Neural cell (in vitro differentiated cells): ENCODE results near the gene ALS2. TPM values are rescaled to one million over a fixed set of nuclear protein-coding genes. Genes with fewer than 3 reads are reported as not detected.

Source experiments
- H2AFZ ChIP-seq: fragments of 200-600, 300-800 bp; sonication (generic), shearing (Covaris generic); 2 replicates; pipeline ENCODE4 v1.6.0; 2014; ENCODE audit warnings: low read depth, mild to moderate bottlenecking, antibody characterized with exemption, low read length, moderate library complexity
- H3F3A ChIP-seq: fragments of 200-600 bp; shearing (Covaris generic); 2 replicates; pipeline ENCODE4 v1.6.1; 2016; ENCODE audit warnings: mild to moderate bottlenecking, moderate library complexity, mixed read lengths, antibody characterized with exemption, low read length; ENCODE audit not compliant: insufficient read depth, poor library complexity, severe bottlenecking
- H3K27ac ChIP-seq: fragments of 200-600, 300-800 bp; sonication (generic), shearing (Covaris generic); 2 replicates; pipeline ENCODE4 v1.5.1; 2014; ENCODE audit warnings: mild to moderate bottlenecking, low read length, moderate library complexity
- H3K27me3 ChIP-seq: fragments of 300-800, 200-600 bp; sonication (generic), shearing (Covaris generic); 2 replicates; pipeline ENCODE4 v1.6.0; 2014; ENCODE audit warnings: mild to moderate bottlenecking, low read depth, low read length, moderate library complexity; ENCODE audit not compliant: insufficient read depth
- H3K36me3 ChIP-seq: fragments of 300-800, 200-600 bp; sonication (generic), shearing (Covaris generic); 2 replicates; pipeline ENCODE4 v1.5.1; 2014; ENCODE audit warnings: mild to moderate bottlenecking, antibody characterized with exemption, low read length, moderate library complexity; ENCODE audit not compliant: insufficient read depth
- H3K4me2 ChIP-seq: fragments of 300-800, 200-600 bp; sonication (generic), shearing (Covaris generic); 2 replicates; pipeline ENCODE4 v1.6.0; 2014; ENCODE audit warnings: mild to moderate bottlenecking, low read length
- H3K4me3 ChIP-seq: fragments of 300-800, 200-600 bp; sonication (generic), shearing (Covaris generic); 2 replicates; pipeline ENCODE4 v1.5.1; 2014; ENCODE audit warnings: mild to moderate bottlenecking, low read length, moderate library complexity
- H3K79me2 ChIP-seq: fragments of 200-600 bp; shearing (Covaris generic); replicated peaks from 2 replicates; pipeline ENCODE4 v1.6.0; 2014; ENCODE audit warnings: mild to moderate bottlenecking, low read length, moderate library complexity; ENCODE audit not compliant: insufficient read depth
- H3K9ac ChIP-seq: fragments of 300-800, 200-600 bp; sonication (generic), shearing (Covaris generic); 2 replicates; pipeline ENCODE4 v1.6.1; 2016; ENCODE audit warnings: mild to moderate bottlenecking, low read length, mixed read lengths
- H3K9me2 ChIP-seq: fragments of 200-600 bp; shearing (Covaris generic); 2 replicates; pipeline ENCODE4 v1.6.1; 2016; ENCODE audit warnings: mild to moderate bottlenecking, low read length, mixed read lengths; ENCODE audit not compliant: insufficient read depth
- H3K9me3 ChIP-seq: fragments of 200-600, 300-800 bp; sonication (generic), shearing (Covaris generic); 2 replicates; pipeline ENCODE4 v1.6.1; 2016; ENCODE audit warnings: mild to moderate bottlenecking, mixed run types, low read length, moderate library complexity, mixed read lengths
- H4K20me1 ChIP-seq: fragments of 200-600 bp; shearing (Covaris generic); 2 replicates; pipeline ENCODE4 v1.6.1; 2016; ENCODE audit warnings: mild to moderate bottlenecking, mixed run types; ENCODE audit not compliant: insufficient read depth
- CTCF ChIP-seq: fragments of 450-650 bp; IDR thresholded peaks from 2 replicates; pipeline ENCODE4 v1.5.1; 2014; ENCODE audit warnings: antibody characterized with exemption, mild to moderate bottlenecking, moderate library complexity; ENCODE audit not compliant: poor library complexity, severe bottlenecking
- EP300 ChIP-seq: fragments of 450-650 bp; conservative IDR thresholded peaks from 2 replicates; pipeline ENCODE4 v1.6.1; 2014; ENCODE audit warnings: antibody characterized with exemption, mild to moderate bottlenecking, moderate library complexity; ENCODE audit not compliant: poor library complexity, severe bottlenecking
- EZH2 ChIP-seq: fragments of 200-600, 300-800 bp; shearing (Covaris generic), sonication (generic); IDR thresholded peaks from 2 replicates; pipeline ENCODE4 v1.6.1; 2014; ENCODE audit warnings: antibody characterized with exemption, low read length, borderline replicate concordance, mild to moderate bottlenecking; ENCODE audit not compliant: insufficient read depth, poor library complexity, severe bottlenecking
- MXI1 ChIP-seq: fragments of 450-650 bp; conservative IDR thresholded peaks from 2 replicates; pipeline ENCODE4 v1.6.1; 2014; ENCODE audit warnings: antibody characterized with exemption, mild to moderate bottlenecking; ENCODE audit not compliant: poor library complexity, severe bottlenecking
- POLR2AphosphoS5 ChIP-seq: IDR thresholded peaks from 2 replicates; pipeline ENCODE4 v1.6.1; 2012
- RAD21 ChIP-seq: fragments of 450-650 bp; conservative IDR thresholded peaks from 2 replicates; pipeline ENCODE4 v1.6.1; 2014; ENCODE audit warnings: antibody characterized with exemption, mild to moderate bottlenecking, moderate library complexity
- REST ChIP-seq: IDR thresholded peaks from 2 replicates; pipeline ENCODE4 v1.6.1; 2012; ENCODE audit warnings: borderline replicate concordance
- SMC3 ChIP-seq: fragments of 450-650 bp; conservative IDR thresholded peaks from 2 replicates; pipeline ENCODE4 v1.6.1; 2014; ENCODE audit warnings: antibody characterized with exemption, mild to moderate bottlenecking, moderate library complexity; ENCODE audit not compliant: poor library complexity
- TAF1 ChIP-seq: IDR thresholded peaks from 2 replicates; pipeline ENCODE4 v1.6.1; 2012; ENCODE audit warnings: low read depth
- polyA plus RNA-seq: library from polyadenylated mRNA; depleted of rRNA; stranded (reverse); fragments of >200 nt; gene quantifications from 2 replicates; pipeline ENCODE4 v1.2.3, GENCODE V29; 2014

ALS2 gene
- polyA plus RNA-seq, 1 donor from 2014 or later: 26.3 TPM

- Histone ChIP-seq H3K27ac (no peak overlapping the region), H3K9me3 (no peaks in the 10 kb centered on the region), H2AFZ (no peak overlapping the region), H3K4me2 (no peak overlapping the region), H3K9ac (no peak overlapping the region), H3K27me3 (no peaks in the 10 kb centered on the region), H3K79me2 (no peaks in the 10 kb centered on the region), H3K4me3 (no peak overlapping the region), H4K20me1 (no peaks in the 10 kb centered on the region), H3K36me3 (peaks cover 18% of the 10 kb centered on the region), H3F3A (no peaks in the 10 kb centered on the region), H3K9me2 (no peaks in the 10 kb centered on the region)
- no peak for TF ChIP-seq CTCF
Observed at GRCh38 chr2:201704536-201704935, 76.2 kb downstream of the ALS2 start.

GRCh38 chr2:201701646-201702045 lies 79.1 kb downstream of the ALS2 start:
- no peak overlapping the region for H3K4me2 ChIP-seq
- no peaks in the 10 kb centered on the region for H4K20me1 ChIP-seq
- no peaks in the 10 kb centered on the region for H3K27me3 ChIP-seq
- H3K36me3 ChIP-seq: peaks cover 11% of the 10 kb centered on the region
- no peaks in the 10 kb centered on the region for H3F3A ChIP-seq
- no peak overlapping the region for H2AFZ ChIP-seq
- H3K27ac ChIP-seq: no peak overlapping the region
- no peak overlapping the region for H3K4me3 ChIP-seq
- TF ChIP-seq TAF1 (no peak), REST (no peak), EP300 (no peak), POLR2AphosphoS5 (no peak), SMC3 (no peak), MXI1 (no peak), RAD21 (no peak), CTCF (no peak), EZH2 (no peak)
- no peak overlapping the region for H3K9ac ChIP-seq
- no peaks in the 10 kb centered on the region for H3K79me2 ChIP-seq
- no peaks in the 10 kb centered on the region for H3K9me3 ChIP-seq
- H3K9me2 ChIP-seq: no peaks in the 10 kb centered on the region
